Karpas-422 (cell line): ENCODE measurements around the gene AFF3. TPM values are rescaled to one million over a fixed set of nuclear protein-coding genes. Genes with fewer than 3 reads are reported as not detected.

Experiments
- DNase-seq: peaks from one replicate; pipeline ENCODE4 v3.0.0-alpha.2; 2015
- H2AFZ ChIP-seq: fragments of 200-600 bp; sonication (generic); 2 replicates; pipeline ENCODE4 v1.6.1; 2014; ENCODE audit warnings: antibody characterized with exemption, low read length, mixed read lengths
- H3K27ac ChIP-seq: fragments of 200-600 bp; sonication (generic); 2 replicates; pipeline ENCODE4 v1.5.1; 2014; ENCODE audit warnings: mild to moderate bottlenecking, low read length, moderate library complexity
- H3K27me3 ChIP-seq: fragments of 200-600 bp; sonication (generic); 2 replicates; pipeline ENCODE4 v1.6.1; 2014; ENCODE audit warnings: low read length, mixed read lengths
- H3K36me3 ChIP-seq: fragments of 200-600 bp; sonication (generic); 2 replicates; pipeline ENCODE4 v1.6.1; 2014; ENCODE audit warnings: low read length, mixed read lengths; ENCODE audit not compliant: insufficient read depth
- H3K4me1 ChIP-seq: fragments of 200-600 bp; sonication (generic); 2 replicates; pipeline ENCODE4 v1.6.1; 2014; ENCODE audit warnings: mild to moderate bottlenecking, low read length, mixed read lengths
- H3K4me2 ChIP-seq: fragments of 200-600 bp; sonication (generic); 2 replicates; pipeline ENCODE4 v1.6.1; 2014; ENCODE audit warnings: low read length, low read depth, mild to moderate bottlenecking; ENCODE audit not compliant: poor library complexity, severe bottlenecking
- H3K4me3 ChIP-seq: fragments of 200-600 bp; sonication (generic); 2 replicates; pipeline ENCODE4 v1.5.1; 2014; ENCODE audit warnings: mild to moderate bottlenecking, antibody characterized with exemption, low read length, mixed read lengths
- H3K79me2 ChIP-seq: fragments of 200-600 bp; sonication (generic); 2 replicates; pipeline ENCODE4 v1.6.1; 2014; ENCODE audit warnings: mild to moderate bottlenecking, low read length, mixed read lengths
- H3K9ac ChIP-seq: fragments of 200-600 bp; sonication (generic); 2 replicates; pipeline ENCODE4 v1.6.0; 2014; ENCODE audit warnings: low read length
- H3K9me2 ChIP-seq: fragments of 200-600 bp; sonication (generic), shearing (Covaris generic); replicated peaks from 2 replicates; pipeline ENCODE4 v1.6.0; 2014; ENCODE audit warnings: mild to moderate bottlenecking, low read length, moderate library complexity; ENCODE audit not compliant: insufficient read depth
- H3K9me3 ChIP-seq: fragments of 300-700, 200-600 bp; sonication (generic); 2 replicates; pipeline ENCODE4 v1.6.1; 2014; ENCODE audit warnings: low read length, mixed read lengths
- H4K20me1 ChIP-seq: fragments of 200-600 bp; sonication (generic); 2 replicates; pipeline ENCODE4 v1.6.1; 2014; ENCODE audit warnings: mild to moderate bottlenecking, antibody characterized with exemption, low read length, low read depth; ENCODE audit not compliant: insufficient read depth
- total RNA-seq: library from RNA; depleted of rRNA; stranded (reverse); fragments of >200 nt; shearing (Covaris generic); gene quantifications from 2 replicates; pipeline ENCODE4 v1.2.3, GENCODE V29; 2014; ENCODE audit warnings: low replicate concordance

AFF3 gene
- total RNA-seq, 1 experiment from 2014 or later: 99.7 TPM

DNA sequence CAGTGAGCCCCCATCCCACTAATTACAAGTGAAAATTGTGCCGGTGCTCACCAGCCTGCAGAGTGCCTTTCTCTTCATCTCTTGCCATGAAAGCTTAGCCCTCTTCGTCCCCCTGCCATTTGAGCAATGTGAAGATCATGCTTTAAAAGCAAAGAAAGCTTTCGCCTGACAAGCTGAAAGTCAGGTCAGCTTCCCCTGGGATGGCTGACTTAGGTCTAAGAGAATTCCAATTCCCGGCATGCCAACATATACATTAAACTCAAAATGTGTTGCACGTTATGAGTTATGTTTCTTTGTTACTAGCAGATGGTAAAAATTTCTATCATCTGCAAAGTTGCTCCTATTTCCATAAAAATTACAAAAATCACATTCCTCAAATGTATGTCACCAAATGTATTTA, 129.8 kb downstream of the AFF3 start:
- H3K9me3 ChIP-seq: no peaks in the 10 kb centered on the region

GRCh38 chr2:100011272-100011731, 131.1 kb downstream of the AFF3 start:
- Histone ChIP-seq H4K20me1 (no peaks in the 10 kb centered on the region), H3K79me2 (peaks cover 10% of the 10 kb centered on the region; the same call in 1 of the 2 replicates), H3K27ac (no peak overlapping the region), H2AFZ (no peak overlapping the region), H3K36me3 (peaks cover 11% of the 10 kb centered on the region; the same call in 1 of the 2 replicates), H3K9me3 (no peaks in the 10 kb centered on the region), H3K4me2 (no peak overlapping the region), H3K27me3 (no peaks in the 10 kb centered on the region), H3K9me2 (no peaks in the 10 kb centered on the region), H3K4me1 (peaks cover 2% of the 10 kb centered on the region; the same call in 1 of the 2 replicates), H3K9ac (no peak overlapping the region), H3K4me3 (no peak overlapping the region)
- DNase-seq: no peak

More for the DNA sequence above, 129.8 kb downstream of the AFF3 start:
- no peaks in the 10 kb centered on the region for H3K27me3 ChIP-seq
- H3K4me2 ChIP-seq: no peak overlapping the region
- H3K4me3 ChIP-seq: no peak overlapping the region
- H2AFZ ChIP-seq: no peak overlapping the region
- peaks cover 10% of the 10 kb centered on the region; the same call in 1 of the 2 replicates for H3K79me2 ChIP-seq
- no peaks in the 10 kb centered on the region for H4K20me1 ChIP-seq
- H3K4me1 ChIP-seq: peaks cover 3% of the 10 kb centered on the region
- no peak overlapping the region for H3K9ac ChIP-seq
- no peak for DNase-seq
- H3K27ac ChIP-seq: no peak overlapping the region
- H3K36me3 ChIP-seq: peaks cover 10% of the 10 kb centered on the region; the same call in 1 of the 2 replicates
- H3K9me2 ChIP-seq: no peaks in the 10 kb centered on the region

- Histone ChIP-seq H3K9ac (no peak overlapping the region), H3K4me3 (no peak overlapping the region), H3K9me2 (no peaks in the 10 kb centered on the region), H3K4me1 (peaks cover 2% of the 10 kb centered on the region; the same call in 1 of the 2 replicates), H3K79me2 (peaks cover 10% of the 10 kb centered on the region; the same call in 1 of the 2 replicates), H2AFZ (no peak overlapping the region), H3K36me3 (peaks cover 15% of the 10 kb centered on the region; the same call in 1 of the 2 replicates), H3K9me3 (no peaks in the 10 kb centered on the region), H3K27me3 (no peaks in the 10 kb centered on the region), H3K4me2 (no peak overlapping the region), H4K20me1 (no peaks in the 10 kb centered on the region), H3K27ac (no peak overlapping the region)
- DNase-seq: no peak
Observed at GRCh38 chr2:100010606-100011005, 131.8 kb downstream of the AFF3 start.

GRCh38 chr2:100009743-100010142, 132.6 kb downstream of the AFF3 start:
- H3K4me1 ChIP-seq: peaks cover 2% of the 10 kb centered on the region; the same call in 1 of the 2 replicates
- H3K79me2 ChIP-seq: peaks cover 10% of the 10 kb centered on the region; the same call in 1 of the 2 replicates
- H3K4me3 ChIP-seq: no peak overlapping the region
- no peaks in the 10 kb centered on the region for H3K27me3 ChIP-seq
- no peaks in the 10 kb centered on the region for H3K9me3 ChIP-seq
- no peak overlapping the region for H3K9ac ChIP-seq
- H2AFZ ChIP-seq: no peak overlapping the region
- H4K20me1 ChIP-seq: no peaks in the 10 kb centered on the region
- H3K4me2 ChIP-seq: no peak overlapping the region
- no peak overlapping the region for H3K27ac ChIP-seq
- H3K36me3 ChIP-seq: peaks cover 21% of the 10 kb centered on the region; the same call in 1 of the 2 replicates
- DNase-seq: no peak
- no peaks in the 10 kb centered on the region for H3K9me2 ChIP-seq

- no peaks in the 10 kb centered on the region for H4K20me1 ChIP-seq
- peaks cover 23% of the 10 kb centered on the region; the same call in 1 of the 2 replicates for H3K36me3 ChIP-seq
- no peak overlapping the region for H3K9ac ChIP-seq
- no peak for DNase-seq
- H3K9me3 ChIP-seq: no peaks in the 10 kb centered on the region
- no peak overlapping the region for H3K4me3 ChIP-seq
- no peak overlapping the region for H3K4me2 ChIP-seq
- H3K27me3 ChIP-seq: no peaks in the 10 kb centered on the region
- no peaks in the 10 kb centered on the region for H3K9me2 ChIP-seq
- peaks cover 11% of the 10 kb centered on the region; the same call in 1 of the 2 replicates for H3K79me2 ChIP-seq
- no peak overlapping the region for H3K27ac ChIP-seq
- H2AFZ ChIP-seq: no peak overlapping the region
- peaks cover 2% of the 10 kb centered on the region; the same call in 1 of the 2 replicates for H3K4me1 ChIP-seq
Observed at GRCh38 chr2:100008956-100009355, 133.4 kb downstream of the AFF3 start.

- Histone ChIP-seq H3K9me2 (no peaks in the 10 kb centered on the region), H4K20me1 (no peaks in the 10 kb centered on the region), H3K79me2 (0 out of 2 replicates have a peak, but pooled peaks cover 4% of the 10 kb centered on the region), H3K4me2 (no peak overlapping the region), H2AFZ (no peak overlapping the region), H3K9ac (no peak overlapping the region), H3K4me1 (peaks cover 2% of the 10 kb centered on the region; the same call in 1 of the 2 replicates), H3K9me3 (no peaks in the 10 kb centered on the region), H3K36me3 (peaks cover 35% of the 10 kb centered on the region; the same call in 1 of the 2 replicates), H3K27me3 (no peaks in the 10 kb centered on the region), H3K27ac (no peak overlapping the region), H3K4me3 (no peak overlapping the region)
- no peak for DNase-seq
Observed at GRCh38 chr2:100006516-100006915, 135.9 kb downstream of the AFF3 start.

DNA sequence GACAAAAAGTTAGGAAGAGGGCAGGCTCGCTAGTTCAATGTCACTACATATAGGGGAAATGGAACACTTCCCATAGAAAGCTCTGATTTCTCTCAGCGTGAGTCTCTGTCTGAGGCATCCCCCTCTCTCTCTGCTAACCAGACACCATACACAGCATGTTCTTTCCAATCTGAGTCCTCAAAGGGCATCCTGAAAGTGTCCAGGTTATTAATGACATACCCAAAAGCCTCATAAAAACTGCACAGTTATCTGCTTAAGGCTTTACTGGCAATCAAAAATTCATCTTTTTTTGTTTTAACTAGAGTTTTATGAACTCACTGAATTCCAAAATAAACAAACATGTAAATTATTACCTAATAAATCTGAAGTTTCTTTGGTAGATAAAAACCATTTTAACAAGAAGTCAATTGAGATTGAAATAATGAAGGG, 137.4 kb downstream of the AFF3 start:
- H3K79me2 ChIP-seq: 0 out of 2 replicates have a peak, but pooled peaks cover 4% of the 10 kb centered on the region
- H3K9ac ChIP-seq: no peak overlapping the region
- no peak overlapping the region for H3K4me3 ChIP-seq
- peaks cover 36% of the 10 kb centered on the region; the same call in 1 of the 2 replicates for H3K36me3 ChIP-seq
- no peak overlapping the region for H2AFZ ChIP-seq
- no peaks in the 10 kb centered on the region for H3K9me3 ChIP-seq
- peaks cover 4% of the 10 kb centered on the region; the same call in 1 of the 2 replicates for H3K4me1 ChIP-seq
- H3K27me3 ChIP-seq: no peaks in the 10 kb centered on the region
- H3K27ac ChIP-seq: no peak overlapping the region
- H4K20me1 ChIP-seq: no peaks in the 10 kb centered on the region
- DNase-seq: no peak
- H3K9me2 ChIP-seq: no peaks in the 10 kb centered on the region
- no peak overlapping the region for H3K4me2 ChIP-seq

GRCh38 chr2:100004348-100004884, 138.0 kb downstream of the AFF3 start:
- H3K4me2 ChIP-seq: no peak overlapping the region
- no peak overlapping the region for H3K4me3 ChIP-seq
- H3K4me1 ChIP-seq: peaks cover 9% of the 10 kb centered on the region
- H3K79me2 ChIP-seq: 0 out of 2 replicates have a peak, but pooled peaks cover 4% of the 10 kb centered on the region
- no peaks in the 10 kb centered on the region for H3K9me2 ChIP-seq
- H3K27me3 ChIP-seq: no peaks in the 10 kb centered on the region
- H2AFZ ChIP-seq: no peak overlapping the region
- no peaks in the 10 kb centered on the region for H4K20me1 ChIP-seq
- H3K9ac ChIP-seq: no peak overlapping the region
- H3K36me3 ChIP-seq: peaks cover 38% of the 10 kb centered on the region; the same call in 1 of the 2 replicates
- no peaks in the 10 kb centered on the region for H3K9me3 ChIP-seq
- no peak overlapping the region for H3K27ac ChIP-seq
- no peak for DNase-seq
